Trophoblast cell (in vitro differentiated cells and primary cell): ENCODE results near the gene KCNIP4.
A peak's percentile ranks its signal among the peaks of the same experiment; 100 is the strongest.

Experiments
- DNase-seq, 2 donors: peaks; one replicate each; pipeline ENCODE4 v3.0.0-alpha.2; 2016
- H2AFZ ChIP-seq: 2 replicates; pipeline ENCODE4 v1.6.1; 2013; ENCODE audit warnings: low read length, moderate library complexity, mild to moderate bottlenecking; ENCODE audit not compliant: insufficient read depth, poor library complexity
- H2AK5ac ChIP-seq: 2 replicates; pipeline ENCODE4 v1.6.1; 2013; ENCODE audit warnings: mild to moderate bottlenecking, low read length
- H2BK120ac ChIP-seq: 2 replicates; pipeline ENCODE4 v1.6.1; 2013; ENCODE audit warnings: low read length, mild to moderate bottlenecking, moderate library complexity; ENCODE audit not compliant: insufficient read depth, poor library complexity
- H2BK12ac ChIP-seq: 2 replicates; pipeline ENCODE4 v1.6.1; 2013; ENCODE audit warnings: mild to moderate bottlenecking, low read length, moderate library complexity
- H2BK5ac ChIP-seq: 2 replicates; pipeline ENCODE4 v1.6.1; 2013; ENCODE audit warnings: low read length, low read depth, moderate library complexity, mild to moderate bottlenecking; ENCODE audit not compliant: poor library complexity
- H3K14ac ChIP-seq: 2 replicates; pipeline ENCODE4 v1.6.1; 2013; ENCODE audit warnings: mild to moderate bottlenecking, low read length
- H3K18ac ChIP-seq: 2 replicates; pipeline ENCODE4 v1.6.1; 2013; ENCODE audit warnings: mild to moderate bottlenecking, low read length
- H3K23ac ChIP-seq: 2 replicates; pipeline ENCODE4 v1.6.1; 2013; ENCODE audit warnings: low read length
- H3K27ac ChIP-seq: 2 replicates; pipeline ENCODE4 v1.5.1; 2013; ENCODE audit warnings: low read depth, mild to moderate bottlenecking, inconsistent platforms, low read length, moderate library complexity
- H3K27me3 ChIP-seq: 2 replicates; pipeline ENCODE4 v1.6.1; 2013; ENCODE audit warnings: inconsistent platforms, mild to moderate bottlenecking, low read length, moderate library complexity; ENCODE audit not compliant: insufficient read depth
- H3K36me3 ChIP-seq, 2 experiments: 1 replicate in 1 of 2; 2 replicates in 1 of 2; pipeline ENCODE4 v1.6.1; 2013; ENCODE audit warnings: low read length in 2 of 2, mild to moderate bottlenecking in 2 of 2, moderate library complexity in 1 of 2; ENCODE audit not compliant: insufficient read depth in 2 of 2, control insufficient read depth in 1 of 2
- H3K4ac ChIP-seq: 2 replicates; pipeline ENCODE4 v1.6.1; 2013; ENCODE audit warnings: low read depth, mild to moderate bottlenecking, low read length, moderate library complexity
- H3K4me1 ChIP-seq, 2 experiments: 1 replicate in 1 of 2; 2 replicates in 1 of 2; pipeline ENCODE4 v1.6.1; 2013; ENCODE audit warnings: low read length in 2 of 2, mild to moderate bottlenecking in 2 of 2, moderate library complexity in 1 of 2; ENCODE audit not compliant: insufficient read depth in 2 of 2, control insufficient read depth in 1 of 2
- H3K4me2 ChIP-seq: 2 replicates; pipeline ENCODE4 v1.6.1; 2013; ENCODE audit warnings: inconsistent platforms, mild to moderate bottlenecking, low read length, moderate library complexity
- H3K4me3 ChIP-seq: 2 replicates; pipeline ENCODE4 v1.5.1; 2013; ENCODE audit warnings: mild to moderate bottlenecking, low read depth, low read length, inconsistent platforms
- H3K79me1 ChIP-seq: one replicate; pipeline ENCODE4 v1.6.1; 2013; ENCODE audit warnings: low read length
- H3K79me2 ChIP-seq: 2 replicates; pipeline ENCODE4 v1.6.1; 2013; ENCODE audit warnings: low read length, mild to moderate bottlenecking; ENCODE audit not compliant: control insufficient read depth, insufficient read depth, poor library complexity
- H3K9ac ChIP-seq: 2 replicates; pipeline ENCODE4 v1.6.1; 2013; ENCODE audit warnings: mild to moderate bottlenecking, low read length
- H3K9me3 ChIP-seq: 2 replicates; pipeline ENCODE4 v1.6.1; 2013; ENCODE audit warnings: low read depth, mild to moderate bottlenecking, control low read depth, inconsistent platforms, low read length; ENCODE audit not compliant: insufficient read depth
- H4K12ac ChIP-seq: 2 replicates; pipeline ENCODE4 v1.6.1; 2013; ENCODE audit warnings: low read depth, mild to moderate bottlenecking, low read length, moderate library complexity
- H4K8ac ChIP-seq: 2 replicates; pipeline ENCODE4 v1.6.1; 2013; ENCODE audit warnings: low read depth, mild to moderate bottlenecking, low read length, moderate library complexity
- H4K91ac ChIP-seq: one replicate; pipeline ENCODE4 v1.6.1; 2013; ENCODE audit warnings: low read depth, mild to moderate bottlenecking, low read length, moderate library complexity
- WGBS: extraction: QIAGEN DNeasy Blood & Tissue Kit; methylation state at CpG from one replicate; pipeline ENCODE4 v1.1.7; 2013; ENCODE audit warnings: missing lambda C conversion rate; ENCODE audit not compliant: insufficient read length, insufficient coverage; ENCODE audit errors: extremely low coverage; 5-methylcytosine and 5-hydroxymethylcytosine counted together

The KCNIP4 gene

GRCh38 chr4:21753084-21753760 is 195.3 kb downstream of the KCNIP4 start:
- Histone ChIP-seq H3K79me1 (no peaks in the 10 kb centered on the region), H3K4me1 (peaks cover 0 to 5% of the 10 kb centered on the region in 2 experiments), H3K36me3 (no peaks in the 10 kb centered on the region), H4K91ac (no peak overlapping the region), H3K4ac (no peak overlapping the region), H2BK12ac (no peak overlapping the region), H3K27ac (no peak overlapping the region), H3K9me3 (no peaks in the 10 kb centered on the region), H3K27me3 (no peaks in the 10 kb centered on the region), H3K79me2 (no peaks in the 10 kb centered on the region), H2AK5ac (no peak overlapping the region), H3K4me2 (no peak overlapping the region), H2AFZ (no peak overlapping the region), H3K9ac (no peak overlapping the region), H2BK5ac (no peak overlapping the region), H3K4me3 (no peak overlapping the region), H2BK120ac (no peak overlapping the region), H3K14ac (no peak overlapping the region), H4K8ac (no peak overlapping the region), H4K12ac (no peak overlapping the region), H3K18ac (no peak overlapping the region), H3K23ac (no peak overlapping the region)
- no CpG with 5 or more reads among the region's 3 CpGs for WGBS
- DNase-seq = peak; percentile 33 to 77

GRCh38 chr4:21752616-21753015 is 196.0 kb downstream of the KCNIP4 start:
- Histone ChIP-seq H3K79me1 (no peaks in the 10 kb centered on the region), H4K91ac (no peak overlapping the region), H2BK5ac (no peak overlapping the region), H3K9me3 (no peaks in the 10 kb centered on the region), H2AK5ac (no peak overlapping the region), H4K12ac (no peak overlapping the region), H3K27ac (no peak overlapping the region), H3K23ac (no peak overlapping the region), H2AFZ (no peak overlapping the region), H3K79me2 (no peaks in the 10 kb centered on the region), H3K4me1 (peaks cover 0 to 5% of the 10 kb centered on the region in 2 experiments), H3K4me2 (no peak overlapping the region), H3K18ac (no peak overlapping the region), H2BK12ac (no peak overlapping the region), H3K27me3 (no peaks in the 10 kb centered on the region), H3K4me3 (no peak overlapping the region), H2BK120ac (no peak overlapping the region), H3K36me3 (no peaks in the 10 kb centered on the region), H3K14ac (no peak overlapping the region), H3K9ac (no peak overlapping the region), H4K8ac (no peak overlapping the region), H3K4ac (no peak overlapping the region)
- peak in 1 of 2 donors; percentile 61 for DNase-seq

GRCh38 chr4:21749924-21750323 is 198.6 kb downstream of the KCNIP4 start:
- no peak overlapping the region for H3K4me3 ChIP-seq
- no peak overlapping the region for H3K4ac ChIP-seq
- H3K4me2 ChIP-seq = no peak overlapping the region
- H3K36me3 ChIP-seq = no peaks in the 10 kb centered on the region
- no CpG with 5 or more reads among the region's 3 CpGs for WGBS
- no peaks in the 10 kb centered on the region for H3K79me2 ChIP-seq
- no peaks in the 10 kb centered on the region for H3K27me3 ChIP-seq
- H2BK5ac ChIP-seq = no peak overlapping the region
- no peak overlapping the region for H2BK12ac ChIP-seq
- peak in 1 of 2 donors; percentile 33 for DNase-seq
- peaks cover 0 to 5% of the 10 kb centered on the region in 2 experiments for H3K4me1 ChIP-seq
- H3K9me3 ChIP-seq = no peaks in the 10 kb centered on the region
- H3K27ac ChIP-seq = no peak overlapping the region
- H3K14ac ChIP-seq = no peak overlapping the region
- no peak overlapping the region for H3K18ac ChIP-seq
- no peak overlapping the region for H3K23ac ChIP-seq
- no peak overlapping the region for H2AFZ ChIP-seq
- H2BK120ac ChIP-seq = no peak overlapping the region
- H4K12ac ChIP-seq = no peak overlapping the region
- H4K8ac ChIP-seq = no peak overlapping the region
- H4K91ac ChIP-seq = no peak overlapping the region
- H2AK5ac ChIP-seq = no peak overlapping the region
- no peaks in the 10 kb centered on the region for H3K79me1 ChIP-seq
- no peak overlapping the region for H3K9ac ChIP-seq

GRCh38 chr4:21749412-21749811 is 199.2 kb downstream of the KCNIP4 start:
- H3K79me2 ChIP-seq = no peaks in the 10 kb centered on the region
- H3K23ac ChIP-seq = no peak overlapping the region
- no peak overlapping the region for H4K91ac ChIP-seq
- no peaks in the 10 kb centered on the region for H3K9me3 ChIP-seq
- no peak overlapping the region for H3K4me2 ChIP-seq
- DNase-seq = no peak
- H4K8ac ChIP-seq = no peak overlapping the region
- no peak overlapping the region for H2AK5ac ChIP-seq
- peaks cover 0 to 5% of the 10 kb centered on the region in 2 experiments for H3K4me1 ChIP-seq
- H2BK5ac ChIP-seq = no peak overlapping the region
- no peak overlapping the region for H3K4me3 ChIP-seq
- no peak overlapping the region for H3K27ac ChIP-seq
- no peak overlapping the region for H3K4ac ChIP-seq
- H3K27me3 ChIP-seq = no peaks in the 10 kb centered on the region
- no peak overlapping the region for H2BK12ac ChIP-seq
- no CpG with 5 or more reads among the region's 4 CpGs for WGBS
- H3K18ac ChIP-seq = no peak overlapping the region
- H3K14ac ChIP-seq = no peak overlapping the region
- H2AFZ ChIP-seq = no peak overlapping the region
- H3K36me3 ChIP-seq = no peaks in the 10 kb centered on the region
- H2BK120ac ChIP-seq = no peak overlapping the region
- no peak overlapping the region for H4K12ac ChIP-seq
- H3K79me1 ChIP-seq = no peaks in the 10 kb centered on the region
- no peak overlapping the region for H3K9ac ChIP-seq
